ENCODE data around the gene SIGMAR1. TPM values are rescaled to one million over a fixed set of nuclear protein-coding genes. Genes with fewer than 3 reads are reported as not detected.

Gene SIGMAR1
- total and polyA plus RNA-seq, 8 donors = 36.0 to 72.1 (median 45.0) TPM

DNA sequence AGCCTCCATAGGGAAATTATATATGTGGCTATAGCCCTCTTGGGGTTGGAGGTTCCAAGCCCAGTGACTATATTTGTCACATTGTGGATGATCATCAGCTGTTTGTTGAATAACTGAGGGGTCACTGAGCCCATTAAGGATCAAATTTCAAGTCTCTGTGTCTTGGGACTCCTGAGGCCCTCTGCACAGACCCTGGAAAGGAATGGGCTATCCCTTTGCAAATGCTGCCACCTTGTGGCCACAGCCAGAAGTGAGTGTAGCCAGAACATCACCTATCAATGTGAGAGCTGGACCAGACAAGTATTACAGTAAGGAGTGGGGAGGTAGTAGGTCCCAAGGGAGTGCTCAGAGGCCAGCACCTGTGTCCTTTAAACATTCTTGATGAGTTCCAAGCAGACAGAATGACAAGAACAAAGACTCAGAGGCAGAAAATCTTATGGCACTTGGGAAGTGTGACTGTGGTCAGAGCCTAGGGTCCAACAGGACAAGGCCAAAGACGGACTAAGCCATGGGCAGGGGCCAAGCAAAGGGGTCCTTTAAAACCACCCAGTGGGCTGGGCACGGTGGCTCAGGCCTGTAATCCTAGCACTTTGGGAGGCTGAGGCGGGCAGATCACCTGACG lies 33.9 kb downstream of the SIGMAR1 start:
- no peaks in the 10 kb centered on the region for H3K9me3 ChIP-seq
- H3K36me3 ChIP-seq = no peaks in the 10 kb centered on the region
- intact Hi-C loops (cut with DNase I) = loop anchor here in 1 of 2 donors (10.0 kb wide), 2 partner anchors 199 to 269 kb away; no protein-coding TSS in a partner anchor
- H3K27ac ChIP-seq = no peak overlapping the region
- TF ChIP-seq, protein P1, sequence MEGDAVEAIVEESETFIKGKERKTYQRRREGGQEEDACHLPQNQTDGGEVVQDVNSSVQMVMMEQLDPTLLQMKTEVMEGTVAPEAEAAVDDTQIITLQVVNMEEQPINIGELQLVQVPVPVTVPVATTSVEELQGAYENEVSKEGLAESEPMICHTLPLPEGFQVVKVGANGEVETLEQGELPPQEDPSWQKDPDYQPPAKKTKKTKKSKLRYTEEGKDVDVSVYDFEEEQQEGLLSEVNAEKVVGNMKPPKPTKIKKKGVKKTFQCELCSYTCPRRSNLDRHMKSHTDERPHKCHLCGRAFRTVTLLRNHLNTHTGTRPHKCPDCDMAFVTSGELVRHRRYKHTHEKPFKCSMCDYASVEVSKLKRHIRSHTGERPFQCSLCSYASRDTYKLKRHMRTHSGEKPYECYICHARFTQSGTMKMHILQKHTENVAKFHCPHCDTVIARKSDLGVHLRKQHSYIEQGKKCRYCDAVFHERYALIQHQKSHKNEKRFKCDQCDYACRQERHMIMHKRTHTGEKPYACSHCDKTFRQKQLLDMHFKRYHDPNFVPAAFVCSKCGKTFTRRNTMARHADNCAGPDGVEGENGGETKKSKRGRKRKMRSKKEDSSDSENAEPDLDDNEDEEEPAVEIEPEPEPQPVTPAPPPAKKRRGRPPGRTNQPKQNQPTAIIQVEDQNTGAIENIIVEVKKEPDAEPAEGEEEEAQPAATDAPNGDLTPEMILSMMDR (IDR thresholded peaks at IDR 0.05) = peak; percentile 91 to 92
- DNase-seq = peak; percentile 70 to 88 (median 78)
- peak; percentile 96 for ATAC-seq
- H3K4me1 ChIP-seq = no peaks in the 10 kb centered on the region
- no peaks in the 10 kb centered on the region for H3K27me3 ChIP-seq
- H3K4me3 ChIP-seq = no peak overlapping the region

DNA sequence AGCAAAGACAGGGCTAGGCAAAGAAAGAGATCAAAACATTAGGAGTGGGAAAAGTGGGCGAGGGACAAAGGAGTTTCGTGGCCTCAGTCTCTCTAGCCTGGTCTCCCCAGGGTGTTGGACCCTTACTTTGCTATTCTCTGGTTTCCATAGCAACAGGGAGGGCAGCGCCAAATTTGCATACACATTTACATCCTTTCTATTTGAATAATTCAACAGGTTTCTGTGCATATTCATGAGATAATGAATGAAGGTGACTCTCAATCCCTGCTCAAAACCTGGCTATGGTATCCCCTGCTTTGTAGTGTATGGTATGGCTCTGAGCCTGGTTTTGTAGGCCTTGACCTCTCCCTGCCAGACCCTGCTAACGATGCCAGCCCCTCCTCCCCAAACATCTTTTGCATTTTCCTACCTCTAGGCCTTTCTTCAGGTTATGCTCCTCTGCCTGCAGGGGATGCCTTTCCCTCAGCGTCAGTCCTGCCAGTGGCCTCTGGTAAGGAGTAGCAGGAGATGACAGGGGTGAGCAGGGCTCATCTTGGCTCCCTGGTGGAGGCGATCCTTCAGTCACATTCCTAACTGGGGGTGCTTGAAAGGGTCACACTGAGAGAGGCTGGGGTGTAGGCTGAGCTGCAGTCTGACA lies 35.5 kb downstream of the SIGMAR1 start:
- DNase-seq (no peak), ATAC-seq (no peak)
- Histone ChIP-seq H3K9me3 (no peaks in the 10 kb centered on the region), H3K4me3 (no peak overlapping the region), H3K4me1 (no peaks in the 10 kb centered on the region), H3K36me3 (no peaks in the 10 kb centered on the region), H3K27ac (no peak overlapping the region), H3K27me3 (no peaks in the 10 kb centered on the region)
- intact Hi-C loops (cut with DNase I) = loop anchor here in 1 of 2 donors (10.0 kb wide), 2 partner anchors 197 to 267 kb away; no protein-coding TSS in a partner anchor
- TF ChIP-seq, protein P1 (IDR thresholded peaks at IDR 0.05) = no peak

- Histone ChIP-seq H3K27me3 (no peaks in the 10 kb centered on the region), H3K36me3 (no peaks in the 10 kb centered on the region), H3K4me1 (no peaks in the 10 kb centered on the region), H3K4me3 (no peak overlapping the region), H3K9me3 (no peaks in the 10 kb centered on the region), H3K27ac (no peak overlapping the region)
- DNase-seq = no peak
- ATAC-seq = no peak
- TF ChIP-seq, protein P1 (IDR thresholded peaks at IDR 0.05) = no peak
- intact Hi-C loops (cut with DNase I) = loop anchor here in 1 of 2 donors (10.0 kb wide), 2 partner anchors 196 to 266 kb away; no protein-coding TSS in a partner anchor
These were observed 36.7 kb downstream of the SIGMAR1 start for GRCh38 chr9:34600908-34601307.

GRCh38 chr9:34599546-34599945 lies 38.0 kb downstream of the SIGMAR1 start:
- H3K4me3 ChIP-seq = no peak overlapping the region
- H3K4me1 ChIP-seq = no peaks in the 10 kb centered on the region
- intact Hi-C loops (cut with DNase I) = no loop called here
- H3K36me3 ChIP-seq = no peaks in the 10 kb centered on the region
- no peak for ATAC-seq
- no peaks in the 10 kb centered on the region for H3K9me3 ChIP-seq
- no peak for DNase-seq
- peaks cover 0 to 3% of the 10 kb centered on the region in 2 donors for H3K27me3 ChIP-seq
- H3K27ac ChIP-seq = no peak overlapping the region
- TF ChIP-seq, protein P1 (IDR thresholded peaks at IDR 0.05) = no peak

- no peak for DNase-seq
- ATAC-seq = no peak
- no peaks in the 10 kb centered on the region for H3K9me3 ChIP-seq
- H3K27ac ChIP-seq = no peak overlapping the region
- TF ChIP-seq, protein P1 (IDR thresholded peaks at IDR 0.05) = no peak
- peaks cover 21 to 40% of the 10 kb centered on the region in 2 donors for H3K4me1 ChIP-seq
- intact Hi-C loops (cut with DNase I) = loop anchor here in 1 of 2 donors (5.0 kb wide), 1 partner anchor 47 kb away; no protein-coding TSS in a partner anchor
- H3K4me3 ChIP-seq = no peak overlapping the region
- H3K27me3 ChIP-seq = peaks cover 36 to 57% of the 10 kb centered on the region in 2 donors
- H3K36me3 ChIP-seq = no peaks in the 10 kb centered on the region
These were observed 43.4 kb downstream of the SIGMAR1 start for GRCh38 chr9:34594177-34594576.

Measured in left lung (tissue), 10 donors.